Measurements from ENCODE around the gene LIMS2.
A peak's percentile ranks its signal among the peaks of the same experiment; 100 is the strongest.

The LIMS2 gene
- total RNA-seq = 3.9 to 16.3 (median 6.0) reads per million in 3 experiments

- no peak for DNase-seq
Observed at GRCh38 chr2:127675331-127676261, at the start of gene LIMS2. Gene LIMS2 (minus strand): TSS chr2:127675530. CDS start chr2:127675024, 506 bp downstream.

- no peak for DNase-seq
Observed at GRCh38 chr2:127722807-127723206, 47.5 kb upstream of the LIMS2 start.

- DNase-seq = no peak
Observed at GRCh38 chr2:127721978-127722355, 46.6 kb upstream of the LIMS2 start.

- no peak for DNase-seq
Observed at GRCh38 chr2:127721311-127721977, 46.1 kb upstream of the LIMS2 start.

- no peak for DNase-seq
Observed at GRCh38 chr2:127719301-127720218, 44.2 kb upstream of the LIMS2 start.

- no peak for DNase-seq
Observed at GRCh38 chr2:127718271-127718670, 42.9 kb upstream of the LIMS2 start.

- DNase-seq = no peak
Observed at GRCh38 chr2:127715778-127716449, 40.6 kb upstream of the LIMS2 start.

- no peak for DNase-seq
Observed at GRCh38 chr2:127713562-127713961, 38.2 kb upstream of the LIMS2 start.

GRCh38 chr2:127712999-127713398 is 37.7 kb upstream of the LIMS2 start:
- no peak for DNase-seq

- no peak for DNase-seq
Observed at GRCh38 chr2:127709336-127709735, 34.0 kb upstream of the LIMS2 start.

- DNase-seq = no peak
Observed at GRCh38 chr2:127707890-127708648, 32.7 kb upstream of the LIMS2 start.

- no peak for DNase-seq
Observed at GRCh38 chr2:127706215-127706990, 31.1 kb upstream of the LIMS2 start.

GRCh38 chr2:127705391-127706065 is 30.2 kb upstream of the LIMS2 start:
- no peak for DNase-seq

GRCh38 chr2:127704641-127705390 is 29.5 kb upstream of the LIMS2 start:
- DNase-seq = no peak

- DNase-seq = no peak
Observed at GRCh38 chr2:127703282-127703681, 28.0 kb upstream of the LIMS2 start.

GRCh38 chr2:127702395-127703009 is 27.2 kb upstream of the LIMS2 start:
- no peak for DNase-seq

- DNase-seq = peak; percentile 82
Observed at GRCh38 chr2:127701651-127702394, 26.5 kb upstream of the LIMS2 start.

GRCh38 chr2:127701193-127701650 is 25.9 kb upstream of the LIMS2 start, which contains the start of gene SFT2D3:
Gene SFT2D3 (plus strand): TSS chr2:127701497. CDS start chr2:127701529, 32 bp downstream.
- peak; percentile 89 for DNase-seq

Data from central memory CD4-positive, alpha-beta T cell (primary cell).